RWPE1 (cell line): ENCODE measurements around the gene PTPRD.

Experiments
- CTCF ChIA-PET: fragments of 350-600 bp; sonication (Branson Sonifier 250); formaldehyde crosslinking; extraction: SDS; loops from one replicate; lab custom pipeline; 2021; lab: Yijun Ruan, JAX
- POLR2A ChIA-PET: fragments of 400-600 bp; formaldehyde crosslinking; extraction: SDS; loops from one replicate; lab custom pipeline; 2020; ENCODE audit warnings: antibody characterized with exemption; ENCODE audit not compliant: low non-redundant PET; lab: Yijun Ruan, JAX
- DNase-seq: peaks from one replicate; pipeline ENCODE4 v3.0.0; 2012; ENCODE audit warnings: low spot score
- H3K27ac ChIP-seq: fragments of 450-650 bp; 2 replicates; pipeline ENCODE4 v1.5.1; 2017
- TF ChIP-seq, protein P1 (sequence below): fragments of 450-650 bp; conservative IDR thresholded peaks from 2 replicates; pipeline ENCODE4 v1.5.1; 2017; ENCODE audit warnings: low read depth, mild to moderate bottlenecking

Gene PTPRD

DNA sequence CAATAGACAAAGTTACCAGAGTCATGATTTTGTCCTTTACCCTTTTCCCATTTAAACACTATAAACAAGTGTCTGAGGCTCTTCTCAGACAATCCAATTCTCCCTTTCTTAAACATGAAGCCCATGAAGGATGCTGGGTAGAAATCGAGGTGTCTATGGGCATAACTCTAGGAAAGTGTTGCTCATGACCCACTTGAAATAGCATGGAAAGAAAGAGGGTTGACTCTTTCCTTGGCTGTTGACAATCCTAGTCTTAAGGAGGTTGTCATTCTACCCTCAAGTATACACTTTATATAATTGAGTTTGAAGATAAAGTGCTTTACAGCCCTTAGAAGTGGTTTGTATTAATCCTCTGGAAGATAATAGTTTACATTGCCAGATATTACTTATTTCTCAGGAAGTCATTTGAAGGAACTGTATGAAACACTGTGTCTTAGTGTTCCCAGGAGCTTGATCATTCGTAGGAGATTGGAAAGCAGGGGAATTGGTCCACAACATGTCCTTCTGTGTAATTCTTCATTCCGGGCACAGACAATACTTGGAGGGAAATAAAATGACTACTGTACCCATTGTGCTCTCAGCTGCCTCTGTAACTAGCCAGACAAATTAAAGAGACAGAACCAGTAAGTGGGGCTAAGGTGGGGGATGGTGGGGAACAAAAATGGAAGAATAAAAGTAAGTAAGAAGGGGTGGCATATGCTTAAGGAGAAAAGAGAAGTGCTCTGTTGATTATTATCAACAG lies 1734.9 kb downstream of the PTPRD start:
- POLR2A ChIA-PET = no interaction called here
- CTCF ChIA-PET = no interaction called here
- DNase-seq = no peak
- TF ChIP-seq, protein P1, sequence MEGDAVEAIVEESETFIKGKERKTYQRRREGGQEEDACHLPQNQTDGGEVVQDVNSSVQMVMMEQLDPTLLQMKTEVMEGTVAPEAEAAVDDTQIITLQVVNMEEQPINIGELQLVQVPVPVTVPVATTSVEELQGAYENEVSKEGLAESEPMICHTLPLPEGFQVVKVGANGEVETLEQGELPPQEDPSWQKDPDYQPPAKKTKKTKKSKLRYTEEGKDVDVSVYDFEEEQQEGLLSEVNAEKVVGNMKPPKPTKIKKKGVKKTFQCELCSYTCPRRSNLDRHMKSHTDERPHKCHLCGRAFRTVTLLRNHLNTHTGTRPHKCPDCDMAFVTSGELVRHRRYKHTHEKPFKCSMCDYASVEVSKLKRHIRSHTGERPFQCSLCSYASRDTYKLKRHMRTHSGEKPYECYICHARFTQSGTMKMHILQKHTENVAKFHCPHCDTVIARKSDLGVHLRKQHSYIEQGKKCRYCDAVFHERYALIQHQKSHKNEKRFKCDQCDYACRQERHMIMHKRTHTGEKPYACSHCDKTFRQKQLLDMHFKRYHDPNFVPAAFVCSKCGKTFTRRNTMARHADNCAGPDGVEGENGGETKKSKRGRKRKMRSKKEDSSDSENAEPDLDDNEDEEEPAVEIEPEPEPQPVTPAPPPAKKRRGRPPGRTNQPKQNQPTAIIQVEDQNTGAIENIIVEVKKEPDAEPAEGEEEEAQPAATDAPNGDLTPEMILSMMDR = no peak
- no peak overlapping the region for H3K27ac ChIP-seq

DNA sequence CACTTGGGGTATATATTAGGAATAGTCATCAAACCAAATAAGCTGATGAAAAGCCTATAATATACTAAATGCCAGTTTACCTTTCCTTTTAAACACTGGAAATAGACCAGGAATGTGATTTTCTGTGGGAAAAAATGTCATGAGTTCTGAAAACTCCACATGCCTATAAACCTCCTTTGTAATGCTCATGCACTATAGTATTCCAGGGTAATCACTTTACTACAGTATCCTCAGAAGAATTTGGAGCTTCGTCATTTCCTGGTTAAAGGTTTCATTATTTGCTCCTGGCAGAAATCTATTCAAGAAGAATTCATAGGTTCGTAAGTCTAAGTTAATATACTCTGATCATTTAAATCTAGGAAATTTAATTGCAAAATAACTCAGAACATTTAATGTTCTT lies 1736.5 kb downstream of the PTPRD start:
- CTCF ChIA-PET = interaction anchor here (0.6 to 0.7 kb wide), 2 partner anchors 151 to 1064 kb away, joined by 3 read pairs; no protein-coding TSS in a partner anchor

GRCh38 chr9:8874482-8874881 lies 1738.3 kb downstream of the PTPRD start:
- TF ChIP-seq, protein P1 = no peak
- H3K27ac ChIP-seq = no peak overlapping the region
- DNase-seq = no peak
- POLR2A ChIA-PET = no interaction called here
- CTCF ChIA-PET = no interaction called here

More for the DNA sequence above, 1736.5 kb downstream of the PTPRD start:
- POLR2A ChIA-PET = no interaction called here
- no peak for DNase-seq
- H3K27ac ChIP-seq = no peak overlapping the region
- TF ChIP-seq, protein P1 = no peak

DNA sequence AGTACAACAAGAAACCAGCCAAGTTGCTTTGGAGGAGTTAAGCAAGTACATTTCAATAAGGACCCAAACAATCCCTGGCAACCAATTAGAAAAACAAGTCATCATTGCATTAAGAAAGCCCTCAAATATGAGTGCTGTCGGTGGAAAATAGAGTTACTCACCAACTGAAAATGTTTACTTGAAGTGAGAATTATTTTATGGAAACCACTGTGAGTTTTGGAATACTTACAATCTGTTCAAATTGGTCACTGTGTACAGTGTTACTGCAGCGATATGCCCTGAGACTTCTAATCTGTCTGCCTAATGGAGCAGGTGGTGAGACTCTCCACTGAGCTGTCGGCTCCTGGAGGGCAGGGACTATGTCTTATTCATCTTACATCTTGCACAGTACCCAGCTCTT lies 1740.0 kb downstream of the PTPRD start:
- TF ChIP-seq, protein P1 = no peak
- POLR2A ChIA-PET = no interaction called here
- H3K27ac ChIP-seq = no peak overlapping the region
- CTCF ChIA-PET = no interaction called here
- DNase-seq = no peak

DNA sequence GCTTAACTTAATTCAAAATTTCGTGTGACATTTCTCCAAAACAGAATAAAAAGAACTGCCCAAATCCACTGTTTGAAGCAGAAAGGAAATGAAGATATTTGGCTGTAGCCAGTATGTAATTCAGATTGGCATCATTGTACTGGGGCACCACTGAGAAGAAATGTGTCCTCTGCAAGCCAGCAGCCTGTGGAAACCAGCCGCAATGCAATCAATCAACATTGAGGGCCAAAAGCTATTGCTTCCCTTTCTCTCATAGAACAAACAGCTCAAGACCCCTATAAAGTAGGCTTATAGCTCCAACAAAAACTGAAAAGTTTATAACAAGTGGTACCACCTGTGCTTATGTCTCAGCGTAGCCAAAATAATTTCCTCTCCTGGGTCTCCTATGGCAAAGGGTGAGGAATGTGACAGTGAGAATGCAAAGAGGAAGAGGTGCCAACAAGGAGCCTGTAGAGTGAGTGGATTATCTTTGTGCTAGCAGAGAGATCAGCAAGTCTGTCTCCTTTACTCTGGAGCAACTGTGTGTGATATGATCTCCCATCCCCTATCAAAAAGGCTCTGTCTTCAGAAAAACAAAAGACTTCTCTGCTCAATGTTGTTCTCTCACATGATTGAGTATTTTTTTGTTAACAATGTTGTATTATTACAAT lies 1740.9 kb downstream of the PTPRD start:
- CTCF ChIA-PET = no interaction called here
- no peak overlapping the region for H3K27ac ChIP-seq
- no peak for DNase-seq
- POLR2A ChIA-PET = no interaction called here
- TF ChIP-seq, protein P1 = no peak

GRCh38 chr9:8871396-8871795 lies 1741.4 kb downstream of the PTPRD start:
- no peak for DNase-seq
- H3K27ac ChIP-seq = no peak overlapping the region
- ChIA-PET CTCF (interaction anchor here (0.7 kb wide), 1 partner anchor 99 kb away, joined by 3 read pairs; no protein-coding TSS in a partner anchor), POLR2A (no interaction called here)
- TF ChIP-seq, protein P1 = no peak
